H9 (cell line): ENCODE data around the gene BDH1. TPM values are rescaled to one million over a fixed set of nuclear protein-coding genes. Genes with fewer than 3 reads are reported as not detected.
"Not testable (repeated sequence)": the region's sequence is repeated elsewhere in the genome, so short reads cannot be mapped to it uniquely, and the experiment has no call there.

Experiments used
- DNase-seq: peaks from one replicate; pipeline ENCODE4 v3.0.0-alpha.2; 2017
- H2AFZ ChIP-seq: one replicate; pipeline ENCODE4 v1.6.1; 2013; ENCODE audit warnings: mild to moderate bottlenecking, low read length, control low read depth, moderate library complexity
- H2AK5ac ChIP-seq: 2 replicates; pipeline ENCODE4 v1.6.1; 2013; ENCODE audit warnings: low read length, control low read depth, mixed read lengths; ENCODE audit not compliant: insufficient read length
- H2BK120ac ChIP-seq: one replicate; pipeline ENCODE4 v1.6.1; 2013; ENCODE audit warnings: low read depth, mild to moderate bottlenecking, low read length, control low read depth, inconsistent platforms; ENCODE audit not compliant: poor library complexity, severe bottlenecking
- H2BK12ac ChIP-seq: 2 replicates; pipeline ENCODE4 v1.6.1; 2013; ENCODE audit warnings: low read length, control low read depth, mixed read lengths, low read depth; ENCODE audit not compliant: insufficient read length
- H2BK15ac ChIP-seq: 2 replicates; pipeline ENCODE4 v1.6.1; 2013; ENCODE audit warnings: low read depth, low read length, control low read depth
- H2BK20ac ChIP-seq: one replicate; pipeline ENCODE4 v1.6.1; 2013; ENCODE audit warnings: low read depth, mild to moderate bottlenecking, low read length, control low read depth, inconsistent platforms; ENCODE audit not compliant: poor library complexity, severe bottlenecking
- H2BK5ac ChIP-seq: 2 replicates; pipeline ENCODE4 v1.6.1; 2013; ENCODE audit warnings: low read length, control low read depth, mixed read lengths; ENCODE audit not compliant: insufficient read length
- H3K14ac ChIP-seq: 2 replicates; pipeline ENCODE4 v1.6.1; 2013; ENCODE audit warnings: low read length, control low read depth; ENCODE audit not compliant: insufficient read depth
- H3K18ac ChIP-seq: 2 replicates; pipeline ENCODE4 v1.6.1; 2013; ENCODE audit warnings: low read depth, mild to moderate bottlenecking, mixed read lengths, low read length, control low read depth; ENCODE audit not compliant: insufficient read length
- H3K23ac ChIP-seq: 2 replicates; pipeline ENCODE4 v1.6.1; 2013; ENCODE audit warnings: low read length, control low read depth, mixed read lengths, low read depth; ENCODE audit not compliant: insufficient read length
- H3K23me2 ChIP-seq: 2 replicates; pipeline ENCODE4 v1.6.1; 2013; ENCODE audit warnings: low read depth, mild to moderate bottlenecking, mixed read lengths, low read length, control low read depth; ENCODE audit not compliant: insufficient read length, poor library complexity, severe bottlenecking
- H3K27ac ChIP-seq: 2 replicates; pipeline ENCODE4 v1.5.1; 2013; ENCODE audit warnings: low read length, control low read depth, mixed read lengths, low read depth; ENCODE audit not compliant: insufficient read length
- H3K27me3 ChIP-seq: 2 replicates; pipeline ENCODE4 v1.6.1; 2013; ENCODE audit warnings: low read length, control low read depth, inconsistent platforms; ENCODE audit not compliant: insufficient read depth
- H3K4ac ChIP-seq: 2 replicates; pipeline ENCODE4 v1.6.1; 2013; ENCODE audit warnings: low read depth, mild to moderate bottlenecking, control low read depth, inconsistent platforms, low read length, moderate library complexity
- H3K4me1 ChIP-seq: 2 replicates; pipeline ENCODE4 v1.6.1; 2013; ENCODE audit warnings: low read length, control low read depth, inconsistent platforms; ENCODE audit not compliant: insufficient read depth
- H3K4me2 ChIP-seq: 2 replicates; pipeline ENCODE4 v1.6.1; 2013; ENCODE audit warnings: low read length, control low read depth, mixed read lengths; ENCODE audit not compliant: insufficient read length, insufficient read depth
- H3K56ac ChIP-seq: 2 replicates; pipeline ENCODE4 v1.6.1; 2013; ENCODE audit warnings: low read depth, mild to moderate bottlenecking, mixed read lengths, low read length, control low read depth; ENCODE audit not compliant: insufficient read length
- H3K79me1 ChIP-seq: 2 replicates; pipeline ENCODE4 v1.6.1; 2013; ENCODE audit warnings: low read depth, mild to moderate bottlenecking, moderate library complexity, low read length, control low read depth, inconsistent platforms; ENCODE audit not compliant: insufficient read depth, poor library complexity, severe bottlenecking
- H3K79me2 ChIP-seq: 2 replicates; pipeline ENCODE4 v1.6.1; 2013; ENCODE audit warnings: low read length, control low read depth, inconsistent platforms; ENCODE audit not compliant: insufficient read depth
- H3K9ac ChIP-seq: 2 replicates; pipeline ENCODE4 v1.6.1; 2013; ENCODE audit warnings: low read length, control low read depth, mixed read lengths; ENCODE audit not compliant: insufficient read length; ENCODE audit errors: extremely low read depth
- H3K9me3 ChIP-seq: one replicate; pipeline ENCODE4 v1.6.1; 2013; ENCODE audit warnings: low read depth, low read length, inconsistent platforms; ENCODE audit not compliant: control insufficient read depth
- H3T11ph ChIP-seq: one replicate; pipeline ENCODE4 v1.6.1; 2013; ENCODE audit warnings: mild to moderate bottlenecking, low read length, control low read depth, inconsistent platforms
- H4K20me1 ChIP-seq: one replicate; pipeline ENCODE4 v1.6.1; 2013; ENCODE audit not compliant: control insufficient read depth, insufficient read length, insufficient read depth
- H4K5ac ChIP-seq: 2 replicates; pipeline ENCODE4 v1.6.1; 2013; ENCODE audit warnings: low read depth, mild to moderate bottlenecking, mixed read lengths, low read length, control low read depth; ENCODE audit not compliant: insufficient read length
- H4K8ac ChIP-seq: replicated peaks from 2 replicates; pipeline ENCODE4 v1.6.1; 2013; ENCODE audit warnings: low read length, control low read depth, mixed read lengths, low read depth; ENCODE audit not compliant: insufficient read length
- H4K91ac ChIP-seq: 2 replicates; pipeline ENCODE4 v1.6.1; 2013; ENCODE audit warnings: low read depth, mild to moderate bottlenecking, moderate library complexity, mixed read lengths, low read length, control low read depth; ENCODE audit not compliant: insufficient read length
- H3K27ac Mint-ChIP-seq, 3 experiments: 2 replicates in 2 of 3; 3 replicates in 1 of 3; pipeline ENCODE4 v1.8.0; 2020 to 2021; ENCODE audit warnings: mixed read lengths in 3 of 3, mild to moderate bottlenecking in 1 of 3, moderate library complexity in 1 of 3
- H3K27me3 Mint-ChIP-seq: 2 replicates; pipeline ENCODE4 v1.8.0; 2021; ENCODE audit warnings: low read depth, mild to moderate bottlenecking, moderate library complexity, mixed read lengths
- H3K36me3 Mint-ChIP-seq, 3 experiments: 2 replicates in 2 of 3; 3 replicates in 1 of 3; pipeline ENCODE4 v1.8.0; 2020 to 2021; ENCODE audit warnings: low read depth in 3 of 3, mixed read lengths in 3 of 3; ENCODE audit not compliant: insufficient read depth in 1 of 3
- H3K4me1 Mint-ChIP-seq, 2 experiments: 2 replicates each; pipeline ENCODE4 v1.8.0; 2020; ENCODE audit warnings: mixed read lengths in 2 of 2
- H3K4me3 Mint-ChIP-seq, 2 experiments: 2 replicates in 1 of 2; 3 replicates in 1 of 2; pipeline ENCODE4 v1.8.0; 2020 to 2021; ENCODE audit warnings: mild to moderate bottlenecking in 2 of 2, mixed read lengths in 2 of 2, moderate library complexity in 1 of 2
- H3K9me3 Mint-ChIP-seq, 2 experiments: 2 replicates in 1 of 2; 3 replicates in 1 of 2; pipeline ENCODE4 v1.8.0; 2020; ENCODE audit warnings: mild to moderate bottlenecking in 2 of 2, mixed read lengths in 2 of 2, moderate library complexity in 1 of 2
- WGBS: extraction: QIAGEN DNeasy Blood & Tissue Kit; methylation state at CpG from one replicate; pipeline ENCODE4 v1.1.7; 2013; ENCODE audit warnings: missing lambda C conversion rate, low lambda C conversion rate, mixed read lengths; ENCODE audit not compliant: insufficient read length; ENCODE audit errors: extremely low coverage; 5-methylcytosine and 5-hydroxymethylcytosine counted together
- total RNA-seq: library from RNA; stranded (reverse); gene quantifications from 2 replicates; pipeline ENCODE4 v1.2.1, GENCODE V29; 2021

The BDH1 gene
- total RNA-seq, 1 experiment from 2014 or later = 23.8 TPM

DNA sequence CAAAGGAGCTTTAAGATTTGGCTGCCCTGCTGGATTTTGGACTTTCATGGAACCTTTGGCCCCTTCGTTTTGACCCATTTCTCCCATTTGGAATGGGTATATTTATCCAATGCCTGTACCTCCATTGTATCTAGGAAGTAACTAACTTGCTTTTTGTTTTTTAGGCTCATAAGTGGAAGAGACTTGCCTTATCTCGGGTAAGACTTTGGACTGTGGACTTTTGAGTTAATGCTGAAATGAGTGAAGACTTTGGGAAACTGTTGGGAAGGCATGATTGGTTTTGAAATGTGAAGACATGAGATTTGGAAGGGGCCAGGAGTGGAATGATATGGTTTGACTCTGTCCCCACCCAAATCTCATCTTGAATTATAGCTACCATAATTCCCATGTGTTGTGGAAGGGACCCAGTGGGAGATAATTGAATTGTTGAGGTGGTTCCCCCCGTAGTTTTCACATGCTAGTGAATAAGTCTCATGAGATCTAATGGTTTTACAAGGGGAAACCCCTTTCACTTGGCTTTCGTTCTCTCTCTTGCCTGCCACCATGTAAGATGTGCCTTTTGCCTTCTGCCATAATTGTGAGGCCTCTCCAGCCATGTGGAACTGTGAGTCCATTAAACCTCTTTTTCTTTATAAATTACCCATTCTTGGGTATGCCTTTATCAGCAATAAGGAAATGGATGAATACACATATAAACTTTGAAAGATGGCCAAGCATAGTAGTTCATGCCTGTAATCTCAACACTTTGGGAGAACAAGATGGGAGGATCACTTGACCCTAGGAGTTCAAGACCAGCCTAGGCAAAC, 15.5 kb upstream of the BDH1 start:
- not testable (repeated sequence) for H2BK15ac ChIP-seq, H3K27ac ChIP-seq, H3K79me1 ChIP-seq, H3K4ac ChIP-seq, H2AFZ ChIP-seq, H2BK5ac ChIP-seq, H3K18ac ChIP-seq, H2BK12ac ChIP-seq, H3K23me2 ChIP-seq, H3K4me2 ChIP-seq, H3K23ac ChIP-seq, H3K9me3 ChIP-seq, H3K27ac Mint-ChIP-seq, H3K56ac ChIP-seq, H4K8ac ChIP-seq, H4K20me1 ChIP-seq, H3K27me3 Mint-ChIP-seq, H3K4me3 Mint-ChIP-seq, H3K14ac ChIP-seq, H4K5ac ChIP-seq, DNase-seq, H4K91ac ChIP-seq, H3K27me3 ChIP-seq, H2BK120ac ChIP-seq, H3K9ac ChIP-seq, H3T11ph ChIP-seq, H2BK20ac ChIP-seq, H2AK5ac ChIP-seq, H3K79me2 ChIP-seq
- Mint-ChIP-seq H3K4me1 (peaks cover 59 to 62% of the 10 kb centered on the region in 2 experiments), H3K36me3 (peaks cover 17 to 35% (median 22%) of the 10 kb centered on the region in 3 experiments), H3K9me3 (peaks cover 29 to 46% of the 10 kb centered on the region in 2 experiments)
- peaks cover 17% of the 10 kb centered on the region for H3K4me1 ChIP-seq
- WGBS = no CpG with 5 or more reads among the region's 4 CpGs

DNA sequence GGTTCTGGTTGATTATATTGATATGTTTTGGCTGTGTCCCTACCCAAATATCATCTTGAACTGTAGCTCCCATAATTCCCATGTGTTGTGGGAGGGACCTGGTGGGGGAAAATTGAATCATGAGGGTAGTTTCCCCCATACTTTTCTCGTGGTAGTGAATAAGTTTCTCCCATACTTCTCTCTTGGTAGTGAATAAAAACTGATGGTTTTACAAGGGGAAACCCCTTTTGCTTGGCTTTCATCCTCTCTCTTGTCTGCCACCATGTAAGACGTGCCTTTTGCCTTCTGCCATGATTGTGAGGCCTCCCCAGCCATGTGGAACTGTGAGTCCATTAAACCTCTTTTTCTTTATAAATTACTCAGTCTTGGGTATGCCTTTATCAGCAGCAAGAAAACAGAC, 13.7 kb upstream of the BDH1 start:
- Mint-ChIP-seq H3K9me3 (peaks cover 42 to 62% of the 10 kb centered on the region in 2 experiments), H3K36me3 (peaks cover 22 to 40% (median 22%) of the 10 kb centered on the region in 3 experiments), H3K4me1 (peaks cover 40 to 45% of the 10 kb centered on the region in 2 experiments)
- not testable (repeated sequence) for H2AFZ ChIP-seq, H4K20me1 ChIP-seq, H2BK120ac ChIP-seq, H3K79me2 ChIP-seq, H4K91ac ChIP-seq, H4K8ac ChIP-seq, H3K4me2 ChIP-seq, H3K23ac ChIP-seq, H3K79me1 ChIP-seq, H3K27me3 ChIP-seq, H4K5ac ChIP-seq, H2BK20ac ChIP-seq, H3K4me1 ChIP-seq, H3K23me2 ChIP-seq, H3K27ac Mint-ChIP-seq, DNase-seq, H2BK15ac ChIP-seq, H3K27ac ChIP-seq, H3K4ac ChIP-seq, H3K14ac ChIP-seq, H3K18ac ChIP-seq, H3K27me3 Mint-ChIP-seq, H3K4me3 Mint-ChIP-seq, H3K9ac ChIP-seq, H3K9me3 ChIP-seq, H3K56ac ChIP-seq, H2BK12ac ChIP-seq, H2AK5ac ChIP-seq, H2BK5ac ChIP-seq, H3T11ph ChIP-seq
- no CpG with 5 or more reads among the region's 2 CpGs for WGBS
